Breast epithelium (tissue), 3 donors: ENCODE measurements around the gene AHRR.

Source experiments
- POLR2A ChIP-seq: fragments of 450-650 bp; IDR thresholded peaks from one replicate; pipeline ENCODE4 v1.6.1; 2016; ENCODE audit warnings: antibody characterized with exemption, mild to moderate bottlenecking, moderate library complexity
- POLR2AphosphoS5 ChIP-seq, 3 donors: sonication (generic); formaldehyde crosslinking; IDR thresholded peaks; one replicate each; pipeline ENCODE4 v1.6.1; 2017; ENCODE audit warnings: antibody characterized with exemption in 3 of 3
- TF ChIP-seq, protein P1 (sequence below), 3 donors: fragments of 450-650 bp; IDR thresholded peaks; one replicate each; pipeline ENCODE4 v1.5.1; 2016 to 2017; ENCODE audit warnings: antibody characterized with exemption in 3 of 3, mild to moderate bottlenecking in 3 of 3, moderate library complexity in 3 of 3

DNA sequence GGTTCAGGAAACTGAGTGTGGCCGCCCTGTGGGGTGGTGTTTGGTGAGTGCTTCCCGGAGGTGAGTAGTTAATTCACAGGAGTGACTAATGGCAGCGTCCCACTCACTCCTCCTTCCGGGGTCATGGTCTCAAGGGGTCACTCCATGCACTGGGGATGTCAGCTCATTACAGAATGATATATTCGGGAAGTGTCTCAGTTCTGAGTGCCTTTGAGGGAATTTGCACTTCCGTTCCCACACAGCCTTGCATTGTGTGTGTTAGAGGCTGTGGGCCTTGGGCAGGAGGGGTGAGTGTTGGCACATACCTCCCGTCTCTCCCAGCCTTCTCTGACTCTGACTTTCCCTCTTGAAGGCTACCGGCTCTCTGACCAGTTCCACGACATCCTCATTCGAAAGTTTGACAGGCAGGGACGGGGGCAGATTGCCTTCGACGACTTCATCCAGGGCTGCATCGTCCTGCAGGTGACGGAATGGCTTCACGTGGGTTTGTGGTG, 10.5 kb upstream of the AHRR start:
- TF ChIP-seq POLR2A (no peak), POLR2AphosphoS5 (IDR thresholded peaks at IDR 0.05) (no peak)
- TF ChIP-seq, protein P1, sequence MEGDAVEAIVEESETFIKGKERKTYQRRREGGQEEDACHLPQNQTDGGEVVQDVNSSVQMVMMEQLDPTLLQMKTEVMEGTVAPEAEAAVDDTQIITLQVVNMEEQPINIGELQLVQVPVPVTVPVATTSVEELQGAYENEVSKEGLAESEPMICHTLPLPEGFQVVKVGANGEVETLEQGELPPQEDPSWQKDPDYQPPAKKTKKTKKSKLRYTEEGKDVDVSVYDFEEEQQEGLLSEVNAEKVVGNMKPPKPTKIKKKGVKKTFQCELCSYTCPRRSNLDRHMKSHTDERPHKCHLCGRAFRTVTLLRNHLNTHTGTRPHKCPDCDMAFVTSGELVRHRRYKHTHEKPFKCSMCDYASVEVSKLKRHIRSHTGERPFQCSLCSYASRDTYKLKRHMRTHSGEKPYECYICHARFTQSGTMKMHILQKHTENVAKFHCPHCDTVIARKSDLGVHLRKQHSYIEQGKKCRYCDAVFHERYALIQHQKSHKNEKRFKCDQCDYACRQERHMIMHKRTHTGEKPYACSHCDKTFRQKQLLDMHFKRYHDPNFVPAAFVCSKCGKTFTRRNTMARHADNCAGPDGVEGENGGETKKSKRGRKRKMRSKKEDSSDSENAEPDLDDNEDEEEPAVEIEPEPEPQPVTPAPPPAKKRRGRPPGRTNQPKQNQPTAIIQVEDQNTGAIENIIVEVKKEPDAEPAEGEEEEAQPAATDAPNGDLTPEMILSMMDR (IDR thresholded peaks at IDR 0.05), result no peak
